NCI-H524 (cell line): ENCODE results near the gene SLAMF1.
"Not testable (repeated sequence)": the region's sequence is repeated elsewhere in the genome, so short reads cannot be mapped to it uniquely, and the experiment has no call there.

Experiments used
- DNase-seq, 2 experiments: peaks; one replicate each; lab custom pipeline; 2025; lab: John Stamatoyannopoulos, UW

Gene SLAMF1

GRCh38 chr1:160605792-160606479 is 40.9 kb downstream of the SLAMF1 start:
- DNase-seq = no peak

DNA sequence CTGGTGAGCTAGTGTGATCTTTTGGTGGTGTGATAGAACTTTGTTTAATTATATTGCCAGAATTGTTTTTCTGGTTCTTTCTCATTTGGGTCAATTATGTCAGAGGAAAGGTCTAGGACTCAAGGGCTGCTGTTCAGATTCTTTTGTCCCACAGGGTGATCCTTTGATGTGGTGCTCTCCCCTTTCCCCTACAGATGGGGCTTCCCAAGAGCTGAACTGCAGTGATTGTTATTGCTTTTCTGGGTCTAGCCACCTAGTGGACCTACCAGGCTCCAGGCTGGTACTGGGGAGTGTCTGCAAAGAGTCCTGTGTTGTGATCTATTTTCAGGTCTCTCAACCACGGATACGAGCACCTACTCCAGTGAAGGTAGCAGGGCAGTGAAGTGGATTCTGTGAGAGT is 41.6 kb downstream of the SLAMF1 start:
- no peak for DNase-seq

DNA sequence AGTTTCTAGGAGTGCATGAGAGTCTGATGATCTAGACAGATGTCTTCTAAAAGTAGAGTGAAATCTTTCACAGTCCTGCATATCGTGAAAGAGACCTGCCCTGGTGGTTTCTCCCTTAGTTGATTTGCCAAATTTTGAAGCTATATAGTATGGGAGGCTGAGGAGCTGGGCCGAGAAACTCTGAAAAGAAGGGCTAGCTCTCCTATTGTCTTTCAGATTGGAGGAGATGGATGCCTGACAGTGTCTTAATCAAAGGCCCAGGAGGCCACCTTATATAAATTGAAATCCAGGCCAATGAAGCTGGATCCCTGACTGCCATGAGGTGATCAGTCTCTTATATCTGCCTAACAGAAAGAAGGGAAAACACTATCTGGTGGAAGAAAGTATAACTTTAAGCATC is 49.1 kb downstream of the SLAMF1 start:
- no peak for DNase-seq

DNA sequence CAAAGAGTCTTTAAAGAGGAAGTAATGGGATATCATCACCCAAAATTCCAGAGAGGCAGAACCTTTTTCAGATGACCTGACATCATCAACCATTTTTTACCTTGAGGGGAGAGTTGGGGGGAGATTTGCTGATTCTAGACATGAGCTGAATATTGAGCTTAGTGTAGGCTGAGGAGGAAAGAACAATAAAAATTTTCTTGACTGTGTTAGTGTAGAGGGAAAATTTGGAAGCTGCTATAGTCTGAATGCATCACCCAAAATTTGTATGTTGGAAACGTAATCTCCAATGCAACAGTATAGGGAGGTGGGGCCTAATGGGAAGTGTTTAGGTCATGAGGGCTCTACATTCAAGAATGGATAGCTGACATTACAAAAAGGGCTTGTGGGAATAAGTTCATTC is 49.8 kb downstream of the SLAMF1 start:
- no peak for DNase-seq

GRCh38 chr1:160590488-160590887 is 56.4 kb downstream of the SLAMF1 start:
- DNase-seq = no peak

- no peak for DNase-seq
These were observed 58.4 kb downstream of the SLAMF1 start for GRCh38 chr1:160588468-160588867.

DNA sequence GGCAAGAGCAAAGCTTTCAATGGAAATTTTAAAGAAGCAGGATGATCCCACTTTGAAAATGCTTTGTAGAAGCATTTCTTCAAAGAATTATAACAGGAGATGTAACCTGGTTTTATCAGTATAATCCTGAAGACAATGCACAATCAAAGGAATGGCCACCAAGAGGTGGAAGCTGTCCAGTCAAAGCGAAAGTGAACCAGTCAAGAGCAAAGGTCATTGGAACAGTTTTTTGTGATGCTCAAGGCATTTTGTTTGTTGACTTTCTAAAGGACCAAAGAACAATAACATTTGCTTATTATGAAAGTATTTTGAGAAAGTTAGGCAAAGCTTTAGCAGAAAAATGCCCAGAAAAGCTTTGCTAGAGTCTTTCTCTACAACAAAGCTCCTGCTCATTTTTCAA is 62.1 kb downstream of the SLAMF1 start:
- DNase-seq = no peak

GRCh38 chr1:160582976-160583375 is 63.9 kb downstream of the SLAMF1 start:
- not testable (repeated sequence) for DNase-seq

DNA sequence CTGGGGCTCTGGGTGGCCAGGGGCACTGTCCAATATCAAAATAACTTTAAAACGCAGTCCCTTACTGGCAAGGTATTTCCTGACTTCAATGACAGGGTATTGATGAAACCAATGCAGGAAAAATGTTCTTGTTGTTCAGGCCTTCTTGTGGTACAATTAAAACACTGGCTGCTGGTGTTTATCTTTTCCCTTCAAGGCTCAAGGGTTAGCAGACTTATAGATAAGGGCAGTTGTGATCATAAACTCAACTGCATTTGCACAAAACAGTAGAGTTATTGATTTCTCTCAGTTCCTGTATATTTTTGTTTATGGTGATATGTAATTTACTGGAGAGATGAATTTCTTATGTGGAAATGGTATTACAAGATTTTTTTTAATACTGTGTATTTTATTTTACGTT is 64.9 kb downstream of the SLAMF1 start:
- DNase-seq = no peak

GRCh38 chr1:160580221-160580812 is 66.5 kb downstream of the SLAMF1 start:
- DNase-seq = no peak

GRCh38 chr1:160579216-160579701 is 67.6 kb downstream of the SLAMF1 start, which contains the start of gene CD84:
CD84 (minus strand) TSS chr1:160579496; CDS start chr1:160579437, 59 bp downstream.
- DNase-seq = no peak

DNA sequence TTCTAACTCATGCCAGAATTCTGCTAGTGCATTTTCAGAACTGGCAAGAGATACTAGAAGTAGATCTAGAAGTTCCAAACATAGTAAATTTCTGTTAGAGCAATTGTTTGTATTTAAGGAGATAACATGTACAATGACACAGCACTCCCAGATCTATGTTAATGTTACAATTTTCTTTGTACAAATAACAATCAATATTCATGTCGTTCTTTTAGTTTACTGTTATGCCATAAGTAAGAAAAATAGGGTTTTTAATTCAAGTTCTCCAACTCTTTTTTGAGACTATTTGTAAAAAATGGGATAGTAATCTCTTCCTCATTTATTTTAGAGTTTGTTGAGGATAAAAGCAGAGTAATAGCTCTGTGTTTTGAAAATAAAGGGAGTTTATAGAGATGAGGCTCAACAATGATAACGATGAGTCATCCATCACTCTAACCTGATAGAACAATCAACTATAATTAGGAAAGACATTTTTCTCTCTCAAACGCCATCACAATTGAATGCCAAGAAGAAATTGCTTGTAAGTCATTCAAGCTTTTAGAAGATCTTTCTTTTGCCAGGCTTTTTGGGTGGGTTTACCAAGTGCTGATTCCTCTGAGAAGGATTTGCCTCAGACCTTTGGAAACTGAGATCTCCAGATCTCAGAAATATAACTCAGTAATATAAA is 68.2 kb downstream of the SLAMF1 start:
- no peak for DNase-seq

GRCh38 chr1:160578175-160578524 is 68.7 kb downstream of the SLAMF1 start:
- no peak for DNase-seq

DNA sequence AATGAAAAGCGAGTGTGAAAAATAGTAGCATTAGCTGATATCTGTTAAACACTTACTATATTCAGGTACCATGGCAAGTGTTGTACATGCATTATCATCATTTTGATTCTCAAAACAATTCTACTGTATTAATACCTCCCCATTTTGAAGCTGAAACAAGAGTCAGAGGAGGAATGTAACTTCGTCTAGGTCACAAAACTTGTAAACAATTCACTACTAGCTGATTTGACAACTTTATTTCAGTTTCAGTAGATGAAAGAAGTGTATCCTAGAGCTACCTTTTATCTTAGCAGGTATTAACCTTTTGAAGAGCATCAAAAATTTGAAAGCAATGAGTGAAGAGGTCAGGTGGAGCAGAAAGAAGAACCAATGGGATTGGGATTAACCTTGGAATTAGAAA is 69.2 kb downstream of the SLAMF1 start:
- no peak for DNase-seq

DNA sequence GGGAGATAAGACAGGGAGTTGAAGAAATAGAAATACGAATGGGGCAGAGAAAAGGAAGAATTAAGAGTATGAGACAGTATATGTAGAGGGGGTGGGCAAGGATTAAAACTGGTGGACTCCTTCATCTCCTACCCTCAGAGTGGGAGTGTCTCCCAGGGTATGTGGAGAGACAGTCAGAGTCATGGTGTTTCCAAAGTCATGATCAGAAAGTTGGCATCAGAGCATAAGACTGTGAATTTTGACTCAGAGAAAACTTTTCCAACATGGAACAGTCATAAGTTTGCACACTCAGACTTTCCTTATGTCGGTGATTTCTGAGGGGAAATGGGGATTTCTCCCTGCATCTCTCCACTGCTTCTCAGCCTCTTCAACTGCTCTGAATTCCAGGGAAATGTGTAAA is 70.0 kb downstream of the SLAMF1 start:
- DNase-seq = no peak

DNA sequence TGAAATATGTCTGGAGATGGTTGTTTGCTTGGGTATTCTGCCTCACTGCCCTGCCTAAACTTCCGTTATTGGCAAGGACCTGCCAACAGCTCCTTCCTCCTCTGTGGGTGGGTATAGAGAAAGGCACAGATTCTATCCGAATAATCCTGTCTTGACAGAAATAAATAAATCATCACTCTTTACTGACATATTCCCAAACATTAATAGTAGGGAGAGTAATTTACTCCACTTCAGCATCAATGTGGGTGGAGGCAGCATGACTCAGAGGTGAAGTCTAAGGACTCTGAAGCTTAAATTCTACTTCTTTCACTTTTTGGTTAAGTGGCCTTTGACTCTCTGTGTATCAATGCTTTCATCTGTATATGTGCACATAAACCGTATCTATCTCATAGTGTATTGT is 70.5 kb downstream of the SLAMF1 start:
- DNase-seq = no peak

GRCh38 chr1:160575112-160575664 is 71.7 kb downstream of the SLAMF1 start:
- no peak for DNase-seq

GRCh38 chr1:160570840-160571239 is 76.0 kb downstream of the SLAMF1 start:
- DNase-seq = no peak

DNA sequence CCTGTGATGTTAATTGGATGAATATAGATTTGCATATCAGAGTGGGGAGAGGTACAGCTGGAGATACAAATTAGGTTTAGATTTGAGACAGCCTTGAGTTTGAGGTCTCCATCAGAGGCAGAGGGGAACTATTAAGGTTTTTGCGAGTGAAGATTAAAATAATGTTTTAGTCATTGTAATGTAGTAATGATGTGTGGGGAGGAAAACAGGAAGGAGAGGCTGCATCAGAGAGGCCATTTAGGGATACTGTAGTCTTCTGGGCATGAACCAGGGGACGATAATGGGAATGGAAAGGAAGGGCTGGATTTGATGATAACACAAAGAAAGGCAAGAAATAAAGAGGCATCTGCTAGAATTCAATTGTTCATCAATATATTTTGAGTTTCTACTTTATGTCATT is 77.0 kb downstream of the SLAMF1 start:
- DNase-seq = no peak

DNA sequence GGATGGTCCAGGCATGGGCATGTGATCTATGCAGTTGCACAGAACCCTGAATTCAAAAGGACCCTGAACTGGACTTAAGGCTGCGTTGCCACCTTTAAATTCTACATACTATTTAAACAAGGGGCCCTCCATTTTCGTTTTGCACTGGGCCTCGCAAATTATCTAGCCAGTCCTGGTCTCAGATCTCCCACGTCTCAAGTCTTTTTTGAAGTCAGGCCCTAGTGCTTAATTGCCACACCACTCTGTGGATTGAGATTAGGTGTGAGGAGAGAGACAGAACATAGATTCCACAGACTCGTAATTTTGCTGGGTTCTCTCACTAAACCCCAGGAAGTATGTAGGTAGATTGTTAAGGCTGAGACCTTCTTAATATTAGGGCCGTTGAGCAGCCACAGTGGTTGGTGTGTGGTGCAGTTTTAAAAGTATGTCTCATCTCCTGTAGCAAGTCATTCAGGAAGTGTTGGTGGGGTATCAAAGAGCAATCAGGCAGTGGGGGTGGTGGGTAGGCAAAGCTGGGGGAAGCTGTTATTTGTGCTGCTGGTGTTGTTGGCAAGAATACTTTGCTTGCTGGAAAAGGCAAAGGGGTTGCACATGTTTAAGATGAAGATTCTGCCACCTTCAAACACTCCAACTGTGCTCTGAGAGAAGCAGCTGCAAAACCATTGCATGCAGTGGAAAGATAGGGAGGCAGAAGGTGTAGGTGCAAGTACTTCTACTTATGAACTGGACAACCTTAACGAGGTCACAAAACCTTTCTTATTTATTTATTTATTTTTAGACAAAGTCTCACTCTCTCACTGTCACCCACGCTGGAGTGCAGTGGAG is 78.8 kb downstream of the SLAMF1 start:
- no peak for DNase-seq

DNA sequence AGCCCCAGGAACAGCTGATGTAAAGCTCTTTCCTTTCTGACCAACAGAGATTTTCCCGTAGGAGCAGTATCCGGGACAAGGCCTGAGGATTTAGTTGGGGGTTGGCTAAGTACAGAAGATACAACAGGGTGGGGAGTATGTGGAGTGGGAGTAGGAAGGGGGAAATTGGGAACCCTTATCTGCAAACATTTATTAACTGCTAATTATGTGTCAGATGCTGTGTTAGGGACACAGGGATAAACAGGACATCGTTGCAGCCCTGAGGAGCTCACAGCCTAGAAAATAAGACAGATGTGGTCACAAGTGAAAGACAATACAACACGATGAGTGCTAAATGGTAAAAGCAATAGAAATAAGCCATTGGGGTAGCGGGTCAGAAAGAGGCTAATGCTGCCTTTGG is 79.5 kb downstream of the SLAMF1 start:
- no peak for DNase-seq

- no peak for DNase-seq
These were observed 81.3 kb downstream of the SLAMF1 start for GRCh38 chr1:160565564-160565963.
